ENCODE results near the gene NOTO.
"Not testable (repeated sequence)": the region's sequence is repeated elsewhere in the genome, so short reads cannot be mapped to it uniquely, and the experiment has no call there.

Gene NOTO

GRCh38 chr2:73202156-73203054 lies at the start of gene NOTO:
Gene NOTO (plus strand): TSS chr2:73202574. CDS start chr2:73202667, 93 bp downstream.
- DNase-seq, result peak; percentile 4

DNA sequence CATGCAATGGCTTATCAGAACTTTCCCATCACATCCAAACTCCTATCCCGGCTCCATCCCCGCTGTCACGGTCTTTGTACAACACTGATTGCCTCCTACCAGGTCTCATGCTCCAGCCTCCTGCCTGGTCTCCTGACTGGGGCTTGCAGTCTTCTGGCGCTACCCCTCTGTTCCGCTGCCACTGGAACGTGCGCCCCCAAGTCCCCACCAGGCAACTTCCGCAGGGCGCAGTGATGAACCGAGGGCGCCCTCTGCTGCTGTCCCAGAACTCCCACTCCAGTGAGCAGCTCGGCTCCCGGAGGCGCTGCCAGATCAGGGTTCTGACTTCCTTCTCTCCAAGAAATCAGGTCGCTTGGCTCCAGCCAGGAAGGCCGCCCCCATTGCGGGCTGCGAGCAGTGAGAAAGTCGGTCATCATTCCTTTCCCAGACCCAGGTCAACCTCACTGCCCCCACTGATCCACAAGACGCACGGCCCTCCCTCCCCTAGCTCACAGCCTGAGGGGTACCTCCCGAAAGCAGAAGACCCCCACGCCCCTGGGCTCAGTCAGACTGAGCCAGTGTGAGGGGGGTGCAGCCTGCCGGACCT lies 45.7 kb upstream of the NOTO start:
- DNase-seq, result peak; percentile 39

DNA sequence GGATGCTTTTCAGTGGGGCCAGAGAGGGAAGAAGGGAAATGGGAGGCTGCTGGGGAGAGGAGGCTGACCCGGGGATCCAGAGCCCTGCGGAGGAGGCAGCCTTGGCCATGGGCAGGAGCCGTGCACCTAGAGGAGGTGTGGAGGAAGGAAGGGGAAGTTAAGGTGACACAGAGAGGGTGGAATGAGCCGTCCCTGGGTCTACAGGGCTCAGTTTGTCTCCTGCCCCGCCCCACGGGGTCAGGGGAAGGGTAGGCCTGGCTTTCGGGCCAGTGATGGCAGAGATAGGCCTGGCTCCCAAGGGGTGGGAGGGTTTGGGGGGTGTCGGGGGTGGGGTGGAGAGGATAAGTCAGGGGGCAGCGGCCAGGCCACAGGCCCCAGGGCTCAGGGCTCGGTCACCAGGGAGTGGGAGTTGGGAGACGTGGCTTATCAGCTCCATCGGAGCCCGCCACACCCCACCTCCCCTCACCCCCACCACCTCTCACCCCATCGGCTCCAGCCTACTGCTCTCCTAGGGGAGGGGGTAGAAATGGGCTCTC lies 39.5 kb upstream of the NOTO start:
- no peak for DNase-seq

- peak; percentile 63 for DNase-seq
These were observed 38.6 kb upstream of the NOTO start for GRCh38 chr2:73163483-73164367.

- not testable (repeated sequence) for DNase-seq
These were observed 36.4 kb upstream of the NOTO start for GRCh38 chr2:73165978-73166377.

- not testable (repeated sequence) for DNase-seq
These were observed 35.6 kb upstream of the NOTO start for GRCh38 chr2:73166813-73167212.

DNA sequence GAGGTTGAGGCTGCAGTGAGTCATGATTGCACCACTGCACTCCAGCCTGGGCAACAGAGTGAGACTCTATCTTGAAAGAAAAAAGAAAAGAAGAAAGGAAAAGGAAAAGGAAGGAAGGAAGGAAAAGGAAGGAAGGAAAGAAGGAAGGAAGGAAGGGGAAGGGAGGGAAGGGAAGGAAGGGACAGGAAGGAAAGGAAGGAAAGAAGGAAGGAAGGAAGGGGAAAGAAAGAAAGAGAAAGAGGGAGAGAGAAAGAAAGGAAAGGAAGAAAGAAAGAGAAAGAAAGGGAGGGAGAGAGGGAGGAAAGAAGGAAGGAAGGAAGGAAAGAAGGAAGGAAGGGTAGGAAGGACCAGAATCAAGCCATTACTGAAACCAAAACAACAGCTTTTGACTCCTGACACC lies 34.0 kb upstream of the NOTO start:
- DNase-seq, result not testable (repeated sequence)

DNA sequence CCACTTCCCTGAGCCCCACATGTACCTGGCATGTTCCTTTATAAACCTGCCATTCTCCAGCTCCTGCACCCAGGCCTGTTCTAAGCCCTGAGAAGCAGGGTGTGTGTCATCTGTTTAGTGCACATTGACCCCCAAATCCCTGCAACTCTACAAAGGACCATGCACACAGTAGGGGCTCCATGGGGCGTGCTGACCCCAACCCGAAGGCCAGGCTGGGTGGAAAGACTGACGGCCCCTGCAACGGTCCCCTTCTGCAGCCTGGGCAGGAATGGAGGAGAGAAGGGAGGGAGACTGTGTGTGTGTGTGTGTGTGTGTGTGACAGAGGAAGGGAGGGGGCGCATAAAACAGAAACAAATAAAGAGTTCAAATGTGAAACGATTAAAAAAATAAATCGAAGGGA lies 32.0 kb upstream of the NOTO start:
- DNase-seq, result not testable (repeated sequence)

GRCh38 chr2:73172963-73173362 lies 29.4 kb upstream of the NOTO start:
- DNase-seq, result peak; percentile 42

DNA sequence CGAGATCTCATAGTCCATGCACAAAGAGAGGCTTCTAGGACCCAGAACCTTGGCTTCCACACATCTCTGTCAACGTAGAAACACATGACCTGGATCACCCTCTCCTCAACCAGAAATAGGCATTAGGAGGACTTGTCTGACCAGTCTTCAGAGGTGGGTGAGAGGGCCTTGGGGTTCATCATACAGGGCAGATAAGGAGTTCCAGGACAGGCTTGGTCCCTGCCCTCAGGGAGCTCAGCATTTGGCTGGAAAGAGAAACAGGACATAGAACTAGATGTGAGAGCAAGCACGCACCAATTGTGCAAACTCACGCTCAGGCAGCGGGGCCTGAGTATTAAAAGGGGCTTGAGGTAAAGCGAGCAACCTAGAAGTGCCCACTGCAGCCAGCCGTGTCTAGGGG lies 28.6 kb upstream of the NOTO start:
- no peak for DNase-seq

DNA sequence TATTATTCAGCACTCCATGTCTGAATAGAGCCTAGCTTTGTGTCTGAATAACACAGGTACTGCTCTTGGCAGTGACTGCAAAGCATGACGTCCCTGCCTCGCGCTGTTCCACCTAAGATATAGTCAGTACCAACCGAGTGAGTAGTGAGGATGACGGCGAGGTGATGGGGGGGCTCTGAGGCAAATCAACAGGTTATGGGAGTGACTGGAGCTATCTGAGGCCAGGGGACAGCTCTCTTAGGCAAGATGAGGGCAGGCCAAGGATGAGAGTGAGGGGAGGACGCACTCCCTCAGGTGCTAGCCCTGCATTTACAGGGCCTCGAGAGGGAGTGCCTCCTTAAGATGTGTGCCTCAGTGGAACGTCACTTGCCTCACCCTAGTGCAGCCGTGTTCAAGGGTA lies 28.1 kb upstream of the NOTO start:
- DNase-seq, result no peak

- no peak for DNase-seq
These were observed 27.3 kb upstream of the NOTO start for GRCh38 chr2:73174941-73175662.

DNA sequence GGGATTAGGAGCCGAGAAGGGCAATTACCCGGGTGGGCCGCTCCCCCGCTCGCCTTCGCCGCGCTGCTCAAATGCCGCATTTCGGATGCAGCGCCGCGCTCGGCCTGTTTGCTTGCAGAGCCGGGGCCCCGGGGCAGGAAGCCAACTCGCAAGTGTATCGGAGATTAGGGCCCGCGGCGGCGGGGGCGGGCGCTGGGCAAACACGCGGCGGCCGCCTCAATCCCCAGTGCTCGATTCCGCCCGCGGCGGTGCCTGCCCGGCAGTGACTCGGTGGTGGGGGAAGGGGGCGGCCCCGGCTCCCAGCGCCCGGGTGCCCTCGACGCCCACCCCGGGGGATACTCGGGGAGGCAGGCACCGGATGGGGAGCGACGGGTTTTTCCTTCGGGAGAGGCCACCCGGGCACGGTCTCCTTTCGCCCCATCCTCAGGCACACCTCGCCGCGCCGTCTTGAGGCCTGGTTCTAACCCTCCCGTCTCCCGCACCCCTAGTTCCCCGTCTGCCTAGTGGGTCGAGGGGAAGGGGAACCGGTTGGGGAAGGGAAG lies 26.6 kb upstream of the NOTO start:
- DNase-seq, result peak; percentile 66

- no peak for DNase-seq
These were observed 26.0 kb upstream of the NOTO start for GRCh38 chr2:73176205-73176880.

- peak; percentile 93 for DNase-seq
These were observed 25.3 kb upstream of the NOTO start for GRCh38 chr2:73176881-73177644.

DNA sequence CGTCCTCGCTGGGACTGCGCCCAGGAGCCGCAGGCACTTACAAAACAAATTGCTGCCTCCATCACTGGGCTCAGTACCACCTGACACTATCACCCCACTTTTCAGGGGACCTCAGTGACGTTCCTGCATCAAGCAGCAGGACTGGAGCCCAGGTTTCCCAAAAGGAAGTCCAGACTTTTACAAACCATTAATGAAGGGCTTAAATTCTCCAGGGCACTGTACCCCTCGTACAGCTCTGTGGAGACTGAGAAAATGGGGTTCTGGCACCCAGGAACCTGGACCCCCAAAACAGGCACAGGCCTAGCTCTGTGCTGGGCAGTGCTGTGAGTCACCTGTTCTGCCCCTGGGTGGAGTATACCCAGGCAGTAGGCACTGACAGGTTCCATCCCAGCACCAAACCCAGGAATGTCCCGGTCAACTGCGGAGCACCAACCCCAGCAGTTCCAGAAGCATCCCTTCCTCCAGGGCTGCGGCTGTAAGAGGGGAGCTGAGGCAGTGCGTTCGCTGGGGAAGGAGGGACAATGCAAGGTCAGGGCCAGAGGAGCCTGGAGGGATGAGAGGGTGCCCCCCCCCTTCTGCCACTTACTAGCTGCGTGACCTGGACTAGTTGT lies 24.6 kb upstream of the NOTO start:
- no peak for DNase-seq

GRCh38 chr2:73185965-73186364 lies 16.4 kb upstream of the NOTO start:
- DNase-seq, result no peak

- DNase-seq, result no peak
These were observed 14.8 kb upstream of the NOTO start for GRCh38 chr2:73187549-73187948.

DNA sequence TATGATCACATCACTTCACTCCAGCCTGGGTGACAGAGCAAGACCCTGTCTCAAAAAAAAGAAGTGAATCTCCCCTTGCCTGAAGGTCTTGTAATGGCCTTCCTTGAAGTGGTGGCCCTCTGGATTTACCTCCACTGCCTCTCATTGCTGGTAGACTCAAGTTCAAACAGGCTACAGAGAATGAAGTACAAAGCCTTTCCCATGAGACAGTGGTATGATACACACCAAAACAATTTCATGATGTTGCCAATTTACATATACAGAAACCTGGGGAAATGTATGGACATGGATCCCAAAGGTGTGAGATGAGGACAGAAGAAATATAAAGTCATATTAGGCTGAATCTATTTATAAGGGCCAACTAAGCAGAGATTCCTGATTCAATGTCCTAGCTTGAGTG lies 4.8 kb upstream of the NOTO start:
- DNase-seq, result no peak

GRCh38 chr2:73200281-73200680 lies 2.1 kb upstream of the NOTO start:
- DNase-seq, result not testable (repeated sequence)

Measured in stimulated activated CD4-positive, alpha-beta T cell treated with anti-CD3 and anti-CD28 coated beads, Interleukin-12 subunit alpha, Interleukin-12 subunit beta, amount 100 ng/mL, for 4 hours (primary cell).